Activated CD4-positive, alpha-beta T cell treated with anti-CD3 and anti-CD28 coated beads, Interleukin-2, amount 10 ng/mL, durations not matched to agents 24 days and 14 days (primary cell): ENCODE measurements around the gene FCGR3A. TPM values are rescaled to one million over a fixed set of nuclear protein-coding genes. Genes with fewer than 3 reads are reported as not detected.
A peak's percentile ranks its signal among the peaks of the same experiment; 100 is the strongest.
"Not testable (repeated sequence)": the region's sequence is repeated elsewhere in the genome, so short reads cannot be mapped to it uniquely, and the experiment has no call there.

Experiments
- DNase-seq: peaks from one replicate; pipeline ENCODE4 v3.0.0; 2022
- H3K27ac Mint-ChIP-seq: one replicate; pipeline ENCODE4 v1.8.0; 2022; ENCODE audit warnings: mild to moderate bottlenecking, mixed read lengths
- H3K27me3 Mint-ChIP-seq: one replicate; pipeline ENCODE4 v1.8.0; 2022; ENCODE audit warnings: mixed read lengths
- H3K36me3 Mint-ChIP-seq: one replicate; pipeline ENCODE4 v1.8.0; 2022; ENCODE audit warnings: low read depth, mild to moderate bottlenecking, mixed read lengths
- H3K4me1 Mint-ChIP-seq: one replicate; pipeline ENCODE4 v1.8.0; 2021; ENCODE audit warnings: mixed read lengths
- H3K4me3 Mint-ChIP-seq: one replicate; pipeline ENCODE4 v1.8.0; 2022; ENCODE audit warnings: mild to moderate bottlenecking, moderate library complexity, mixed read lengths
- H3K9me3 Mint-ChIP-seq: one replicate; pipeline ENCODE4 v1.8.0; 2021; ENCODE audit warnings: mixed read lengths
- intact Hi-C: fragments of 100-400 bp; cut with micrococcal nuclease; formaldehyde crosslinking; loops from one replicate; pipeline ENCODE4 v1.15.1; 2023
- total RNA-seq: library from RNA; stranded (reverse); gene quantifications from 2 replicates; pipeline ENCODE4 v1.2.3, GENCODE V29; 2022

The FCGR3A gene
- not detected in 2 replicates for total RNA-seq

- no peaks in the 10 kb centered on the region for H3K36me3 Mint-ChIP-seq
- DNase-seq: no peak
- no peak within 1 kb of the TSS for H3K4me3 Mint-ChIP-seq
- peaks cover 3% of the 10 kb centered on the region for H3K9me3 Mint-ChIP-seq
- intact Hi-C loops: no loop called here
- H3K27ac Mint-ChIP-seq: no peak within 1 kb of the TSS
- H3K27me3 Mint-ChIP-seq: no peaks in the 10 kb centered on the region
- peaks cover 5% of the 10 kb centered on the region for H3K4me1 Mint-ChIP-seq
Measured at GRCh38 chr1:161549652-161550051, at the start of gene FCGR3A. Gene FCGR3A, minus strand, starts transcription at chr1:161549818. Its CDS starts 82 bp downstream, at chr1:161549736.

DNA sequence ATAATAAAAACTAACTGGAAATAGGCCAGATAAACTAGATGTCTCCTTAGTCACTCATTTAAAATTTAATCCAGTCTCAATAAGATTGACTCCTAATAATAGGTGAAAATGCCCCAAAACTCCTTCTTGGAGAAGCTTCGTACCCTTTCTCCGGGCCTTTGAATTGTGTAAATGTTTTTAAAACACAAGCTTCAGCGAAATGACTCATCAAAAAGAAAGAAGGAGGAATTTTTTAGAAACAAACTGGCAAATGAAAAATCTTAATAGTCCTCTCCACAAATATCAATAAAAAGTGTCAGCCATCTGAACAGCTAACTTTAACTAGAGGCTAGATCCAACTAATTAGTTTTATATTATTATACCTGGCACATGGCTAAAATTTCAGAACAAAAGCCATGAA is 47.5 kb upstream of the FCGR3A start:
- H3K9me3 Mint-ChIP-seq, H3K4me3 Mint-ChIP-seq, H3K4me1 Mint-ChIP-seq, H3K36me3 Mint-ChIP-seq, H3K27me3 Mint-ChIP-seq, DNase-seq, H3K27ac Mint-ChIP-seq: not testable (repeated sequence)
- intact Hi-C loops: loop anchor here (5.0 kb wide), 1 partner anchor 85 kb away; no protein-coding TSS in a partner anchor

- H3K27ac Mint-ChIP-seq, DNase-seq, H3K27me3 Mint-ChIP-seq, H3K4me3 Mint-ChIP-seq, H3K4me1 Mint-ChIP-seq, H3K9me3 Mint-ChIP-seq, H3K36me3 Mint-ChIP-seq: not testable (repeated sequence)
- intact Hi-C loops: loop anchor here (5.0 kb wide), 1 partner anchor 83 kb away; no protein-coding TSS in a partner anchor
Measured at GRCh38 chr1:161595583-161595982, 46.0 kb upstream of the FCGR3A start.

DNA sequence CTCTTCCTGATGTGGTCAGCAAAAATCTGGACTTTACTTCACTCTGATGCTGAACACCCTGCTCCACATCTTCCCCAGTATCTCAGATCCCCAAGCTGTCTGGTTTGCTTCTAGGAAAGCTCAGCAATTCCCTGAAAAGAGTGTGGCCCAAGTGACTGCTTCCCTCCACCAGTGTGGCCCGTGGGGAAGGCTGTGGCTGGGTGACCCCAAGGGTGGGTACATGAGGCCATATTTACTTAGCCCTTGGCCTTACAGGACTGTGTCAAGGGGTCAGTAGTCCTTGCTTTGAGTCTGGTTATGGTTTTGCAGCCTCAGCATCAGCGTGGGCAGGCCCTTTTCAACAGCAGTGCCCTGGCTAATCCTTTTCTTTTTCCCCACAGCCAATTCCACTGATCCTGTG is 45.6 kb upstream of the FCGR3A start:
- H3K4me3 Mint-ChIP-seq, H3K9me3 Mint-ChIP-seq, H3K36me3 Mint-ChIP-seq, H3K27ac Mint-ChIP-seq, H3K27me3 Mint-ChIP-seq, DNase-seq, H3K4me1 Mint-ChIP-seq: not testable (repeated sequence)
- intact Hi-C loops: loop anchor here (5.0 kb wide), 1 partner anchor 83 kb away; no protein-coding TSS in a partner anchor

DNA sequence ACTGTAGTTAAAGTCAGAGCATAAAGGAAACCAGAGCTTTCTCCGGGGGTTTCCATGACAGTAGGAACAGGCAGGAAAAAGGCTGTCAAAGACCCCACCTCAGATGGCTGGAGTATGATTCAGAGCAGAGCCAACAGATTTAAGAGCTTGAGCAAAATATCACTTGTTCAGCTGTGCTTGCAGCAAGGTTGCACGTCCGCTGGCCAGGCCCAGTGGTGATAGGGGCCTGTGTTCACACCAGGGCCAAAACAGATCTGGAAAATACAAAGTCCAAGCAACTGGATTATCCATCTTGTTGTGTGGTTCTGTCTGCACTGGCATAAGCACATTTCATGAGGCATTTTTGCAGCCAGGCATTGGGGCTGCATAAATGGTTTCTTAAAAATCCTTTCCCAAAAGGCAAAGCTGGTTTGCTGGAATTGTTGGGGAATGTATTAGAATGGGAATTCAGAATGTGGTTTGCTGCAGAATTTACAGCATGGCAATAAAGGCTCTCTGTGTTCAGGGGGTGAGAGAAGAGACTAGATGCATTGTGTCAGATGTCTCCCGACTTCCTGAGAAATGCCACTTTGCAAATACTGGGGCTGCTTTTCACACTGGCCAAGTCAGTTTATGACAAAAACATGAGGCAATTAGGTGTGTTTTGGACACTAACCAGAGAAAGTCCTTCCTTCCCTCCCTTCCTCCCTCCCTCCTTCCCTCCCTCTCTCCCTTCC is 44.8 kb upstream of the FCGR3A start:
- H3K9me3 Mint-ChIP-seq, DNase-seq, H3K4me1 Mint-ChIP-seq, H3K36me3 Mint-ChIP-seq, intact Hi-C loops, H3K27me3 Mint-ChIP-seq, H3K27ac Mint-ChIP-seq, H3K4me3 Mint-ChIP-seq: not testable (repeated sequence)

DNA sequence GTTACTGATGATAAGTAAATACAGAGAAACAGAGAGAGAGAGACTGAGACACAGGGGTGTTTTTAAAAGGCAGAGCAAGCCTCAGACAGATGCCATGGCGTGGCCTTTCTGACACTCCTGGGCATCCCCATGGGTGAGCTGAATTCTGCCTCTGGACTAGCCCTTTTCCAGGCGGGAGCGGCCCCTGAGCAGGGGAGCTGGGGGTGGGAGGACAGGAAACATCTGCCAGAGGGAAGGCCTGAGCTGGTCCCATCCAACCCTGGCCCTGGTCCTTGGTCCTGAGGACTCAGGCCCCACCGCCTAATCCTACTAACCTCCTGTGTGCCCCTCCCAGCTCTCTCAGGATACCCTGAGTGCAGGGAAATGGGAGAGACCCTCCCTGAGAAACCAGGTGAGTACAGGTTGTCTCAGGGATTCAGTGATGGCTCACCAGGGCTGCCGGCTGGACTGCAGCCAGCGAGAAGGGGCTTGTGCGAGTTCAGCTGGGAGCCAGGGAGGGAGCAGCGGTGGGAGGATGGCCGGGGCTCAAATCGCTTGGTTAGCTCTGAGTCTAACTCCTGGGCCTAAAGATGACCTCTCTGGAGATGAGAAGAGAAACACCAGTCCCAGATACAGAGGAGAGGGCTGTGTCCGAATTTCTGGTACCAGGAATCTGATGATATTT is 43.6 kb upstream of the FCGR3A start:
- DNase-seq, H3K36me3 Mint-ChIP-seq, H3K4me1 Mint-ChIP-seq, H3K9me3 Mint-ChIP-seq, intact Hi-C loops, H3K27me3 Mint-ChIP-seq, H3K27ac Mint-ChIP-seq, H3K4me3 Mint-ChIP-seq: not testable (repeated sequence)

GRCh38 chr1:161592586-161592985 is 43.0 kb upstream of the FCGR3A start:
- H3K27me3 Mint-ChIP-seq, H3K4me1 Mint-ChIP-seq, H3K27ac Mint-ChIP-seq, H3K9me3 Mint-ChIP-seq, H3K4me3 Mint-ChIP-seq, intact Hi-C loops, H3K36me3 Mint-ChIP-seq: not testable (repeated sequence)
- DNase-seq: peak; percentile 54

DNA sequence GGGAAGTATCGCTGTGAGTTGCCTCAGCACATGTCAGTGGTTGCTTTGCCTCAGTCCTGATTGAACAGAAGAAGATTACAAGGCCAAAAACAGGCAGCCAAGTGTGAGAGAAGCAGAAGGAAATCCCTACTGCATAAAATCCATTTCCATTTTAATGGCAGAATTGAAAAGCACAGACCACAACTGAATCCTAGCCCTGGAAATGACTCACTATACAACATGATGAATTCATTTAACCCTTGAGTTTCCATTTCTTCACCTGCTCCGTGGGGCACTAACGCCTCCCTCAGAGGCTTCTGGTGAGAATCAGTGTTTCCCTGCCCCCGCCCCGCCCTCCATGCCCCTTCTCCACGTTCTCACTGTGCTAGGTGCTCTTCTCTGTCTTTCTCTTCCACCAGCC is 40.3 kb upstream of the FCGR3A start:
- H3K9me3 Mint-ChIP-seq, intact Hi-C loops, H3K4me3 Mint-ChIP-seq, H3K27me3 Mint-ChIP-seq, H3K36me3 Mint-ChIP-seq, H3K27ac Mint-ChIP-seq, DNase-seq, H3K4me1 Mint-ChIP-seq: not testable (repeated sequence)

- H3K36me3 Mint-ChIP-seq, H3K27ac Mint-ChIP-seq, intact Hi-C loops, DNase-seq, H3K9me3 Mint-ChIP-seq, H3K4me1 Mint-ChIP-seq, H3K27me3 Mint-ChIP-seq, H3K4me3 Mint-ChIP-seq: not testable (repeated sequence)
Measured at GRCh38 chr1:161589365-161589764, 39.7 kb upstream of the FCGR3A start.

- H3K27ac Mint-ChIP-seq, H3K36me3 Mint-ChIP-seq: not testable (repeated sequence)
Measured at GRCh38 chr1:161588596-161588995, 39.0 kb upstream of the FCGR3A start.

DNA sequence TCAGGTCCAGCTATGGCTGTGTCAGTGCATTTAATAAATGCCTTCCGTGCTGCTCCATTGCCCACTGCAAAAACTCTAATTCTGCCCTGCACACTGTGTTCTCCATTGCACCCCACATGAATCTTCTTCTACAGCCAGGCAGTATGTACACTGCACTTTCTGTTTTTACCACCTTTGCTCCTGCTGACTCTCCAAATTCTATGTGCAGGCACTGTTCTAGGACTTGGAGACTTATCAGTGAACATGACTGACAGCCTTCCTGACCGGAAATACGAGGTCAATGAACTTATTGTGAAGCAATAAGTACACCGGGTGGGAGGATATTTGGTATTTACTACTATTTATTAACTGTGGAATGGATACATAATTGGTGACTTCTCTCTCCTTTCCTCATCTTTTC is 33.3 kb upstream of the FCGR3A start:
- H3K4me1 Mint-ChIP-seq, H3K27me3 Mint-ChIP-seq, DNase-seq, intact Hi-C loops, H3K27ac Mint-ChIP-seq, H3K4me3 Mint-ChIP-seq, H3K9me3 Mint-ChIP-seq, H3K36me3 Mint-ChIP-seq: not testable (repeated sequence)

More at GRCh38 chr1:161588596-161588995, 39.0 kb upstream of the FCGR3A start:
- DNase-seq, H3K27me3 Mint-ChIP-seq, intact Hi-C loops, H3K4me1 Mint-ChIP-seq, H3K9me3 Mint-ChIP-seq, H3K4me3 Mint-ChIP-seq: not testable (repeated sequence)

- H3K27me3 Mint-ChIP-seq, H3K36me3 Mint-ChIP-seq, H3K4me1 Mint-ChIP-seq, H3K4me3 Mint-ChIP-seq, DNase-seq, H3K9me3 Mint-ChIP-seq, H3K27ac Mint-ChIP-seq, intact Hi-C loops: not testable (repeated sequence)
Measured at GRCh38 chr1:161580879-161581537, 31.4 kb upstream of the FCGR3A start.

DNA sequence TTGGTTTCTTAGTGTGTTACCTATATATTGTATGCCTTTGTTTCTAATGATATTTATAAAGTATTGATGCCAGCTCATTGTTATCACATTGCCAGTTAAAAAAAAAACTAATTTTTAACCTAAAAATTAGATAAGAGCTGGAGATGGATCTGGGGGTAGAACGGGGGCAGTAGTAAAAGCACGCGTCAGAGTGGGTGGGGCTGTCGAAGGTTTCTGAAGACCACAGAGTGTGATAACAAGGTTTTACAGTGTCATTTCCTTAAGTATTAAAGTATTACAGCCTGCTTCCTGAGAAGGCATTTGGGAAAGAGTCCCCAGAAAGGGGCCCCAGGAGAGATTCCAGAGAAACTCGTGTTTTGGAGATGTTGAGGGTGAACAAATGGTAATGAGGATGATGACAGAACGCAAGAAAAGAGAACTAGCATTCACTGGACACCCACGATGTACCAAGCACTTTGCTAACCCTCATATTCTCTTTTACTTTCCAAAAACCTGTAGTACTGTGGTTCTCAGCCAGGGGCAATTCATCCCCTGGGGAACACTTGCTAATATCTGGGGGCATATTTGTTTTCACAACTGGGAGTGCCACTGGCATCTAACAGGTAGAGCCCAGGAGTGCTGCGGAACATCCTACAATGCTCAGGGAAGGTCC is 30.4 kb upstream of the FCGR3A start:
- intact Hi-C loops, H3K27ac Mint-ChIP-seq: not testable (repeated sequence)

GRCh38 chr1:161576676-161577075 is 27.1 kb upstream of the FCGR3A start:
- H3K4me3 Mint-ChIP-seq, H3K27ac Mint-ChIP-seq, DNase-seq, H3K36me3 Mint-ChIP-seq, H3K27me3 Mint-ChIP-seq, intact Hi-C loops, H3K9me3 Mint-ChIP-seq, H3K4me1 Mint-ChIP-seq: not testable (repeated sequence)

More for the DNA sequence above, 30.4 kb upstream of the FCGR3A start:
- not testable (repeated sequence) for H3K4me3 Mint-ChIP-seq, H3K36me3 Mint-ChIP-seq, H3K4me1 Mint-ChIP-seq, H3K27me3 Mint-ChIP-seq, DNase-seq, H3K9me3 Mint-ChIP-seq
